K562 (cell line): Measurements from ENCODE around the gene TMEM131L. TPM values are rescaled to one million over a fixed set of nuclear protein-coding genes. Genes with fewer than 3 reads are reported as not detected.

Experiments used
- CCAR2 ChIP-seq: fragments of 200-400 bp; formaldehyde crosslinking; IDR thresholded peaks from 2 replicates; pipeline ENCODE4 v1.6.1; 2017; ENCODE audit warnings: mild to moderate bottlenecking, low read depth, low read length
- EP300 ChIP-seq: IDR thresholded peaks from 2 replicates; pipeline ENCODE4 v1.6.1; 2012; ENCODE audit warnings: low read length, improper control_type of control experiment
- ESRRA ChIP-seq: fragments of 450-650 bp; IDR thresholded peaks from 2 replicates; pipeline ENCODE4 v1.6.1; 2014; ENCODE audit warnings: low read depth, mild to moderate bottlenecking, moderate library complexity, borderline replicate concordance
- FOXM1 ChIP-seq, 2 experiments: fragments of 450-650 bp in 1 of 2; sonication (generic) in 1 of 2; formaldehyde crosslinking in 1 of 2; IDR thresholded peaks; 2 replicates each; pipeline versions ENCODE4 v1.6.1 to v1.9.0; 2017 to 2022; ENCODE audit warnings: low read depth in 2 of 2, mild to moderate bottlenecking in 2 of 2, missing genetic modification reagents in 1 of 2, moderate library complexity in 1 of 2
- LEF1 ChIP-seq: fragments of 450-650 bp; IDR thresholded peaks from 2 replicates; pipeline ENCODE4 v1.6.1; 2016; ENCODE audit warnings: mild to moderate bottlenecking
- PHF21A ChIP-seq: fragments of 450-650 bp; IDR thresholded peaks from 2 replicates; pipeline ENCODE4 v1.6.1; 2017; ENCODE audit warnings: low read depth, borderline replicate concordance
- RBM14 ChIP-seq: fragments of 200-400 bp; formaldehyde crosslinking; IDR thresholded peaks from 2 replicates; pipeline ENCODE4 v1.6.1; 2018; ENCODE audit warnings: low read depth, mild to moderate bottlenecking, low read length, moderate library complexity, borderline replicate concordance; ENCODE audit not compliant: insufficient read depth
- RHOXF2B ChIP-seq: fragments of 250-450 bp; sonication (Bioruptor Pico); conservative IDR thresholded peaks from 2 replicates; pipeline ENCODE4 v1.5.1; 2021
- TAF1 ChIP-seq: IDR thresholded peaks from 2 replicates; pipeline ENCODE4 v1.6.1; 2011; ENCODE audit warnings: mild to moderate bottlenecking, low read length, moderate library complexity; ENCODE audit not compliant: insufficient read depth, control insufficient read depth, severe bottlenecking; ENCODE audit errors: extremely low read depth
- XRCC4 ChIP-seq: IDR thresholded peaks from one replicate; pipeline ENCODE4 v1.6.1; 2011; ENCODE audit not compliant: insufficient read depth, insufficient read length; ENCODE audit errors: extremely low read depth
- ZNF12 ChIP-seq: sonication (generic); formaldehyde crosslinking; IDR thresholded peaks from 2 replicates; pipeline ENCODE4 v1.4.0; 2020; ENCODE audit warnings: mild to moderate bottlenecking, missing genetic modification reagents
- ZNF134 ChIP-seq: fragments of 250-450 bp; sonication (Bioruptor Pico); conservative IDR thresholded peaks from 2 replicates; pipeline ENCODE4 v1.4.0; 2020
- ZNF197 ChIP-seq: fragments of 200-800 bp; sonication (Bioruptor generic); IDR thresholded peaks from 2 replicates; pipeline ENCODE4 v1.6.1; 2016; ENCODE audit warnings: low read depth, missing genetic modification characterization, missing compliant biosample characterization
- ZNF436 ChIP-seq: fragments of 250-450, 450-650 bp; sonication (Bioruptor Pico); formaldehyde crosslinking; IDR thresholded peaks from 2 replicates; pipeline ENCODE4 v1.7.0; 2020; ENCODE audit warnings: mild to moderate bottlenecking
- ZNF584 ChIP-seq: fragments of 200-800 bp; sonication (Bioruptor generic); IDR thresholded peaks from 2 replicates; pipeline ENCODE4 v1.6.1; 2016; ENCODE audit warnings: low read depth, mild to moderate bottlenecking, missing genetic modification characterization, missing compliant biosample characterization
- ZNF586 ChIP-seq: fragments of 450-650 bp; formaldehyde crosslinking; conservative IDR thresholded peaks from 2 replicates; pipeline ENCODE4 v1.4.0; 2020; ENCODE audit warnings: mild to moderate bottlenecking, moderate library complexity
- ZNF696 ChIP-seq: fragments of 250-450 bp; sonication (Bioruptor Pico); conservative IDR thresholded peaks from 2 replicates; pipeline ENCODE4 v1.4.0; 2020; ENCODE audit warnings: mild to moderate bottlenecking, moderate library complexity
- ZNF76 ChIP-seq: fragments of 250-450 bp; sonication (Bioruptor Pico); IDR thresholded peaks from 2 replicates; pipeline ENCODE4 v1.4.0; 2020; ENCODE audit warnings: mild to moderate bottlenecking, moderate library complexity, borderline replicate concordance
- ZNF780A ChIP-seq: fragments of 250-450 bp; sonication (Bioruptor Pico); IDR thresholded peaks from 2 replicates; pipeline ENCODE4 v1.5.0; 2021; ENCODE audit warnings: mild to moderate bottlenecking
- polyA plus RNA-seq, 8 experiments: library from polyadenylated mRNA; depleted of rRNA in 4 of 8; stranded (reverse) in 5 of 8; unstranded in 3 of 8; fragments of >200 nt; fragmentation: Nextera tagmentation in 2 of 8; fragmentation: Illumina TruSeq in 1 of 8; extraction: Ambion mirVana in 2 of 8; extraction: Trizol in 1 of 8; gene quantifications; 2 replicates each; pipeline versions ENCODE4 v1.2.1 to v1.2.3, GENCODE V29; 2011 to 2014; ENCODE audit warnings: inconsistent platforms in 1 of 8, missing spikeins in 1 of 8
- total RNA-seq, 7 experiments: library from RNA; depleted of rRNA in 6 of 7; stranded (reverse); fragments of >200 nt in 6 of 7; fragmentation: Illumina TruSeq in 2 of 7; extraction: Trizol in 2 of 7; gene quantifications; 2 replicates each; pipeline versions ENCODE4 v1.2.1 to v1.2.3, GENCODE V29; 2011 to 2021; ENCODE audit warnings: low replicate concordance in 1 of 7
- TF ChIP-seq, protein P1 (sequence below): sonication (generic); formaldehyde crosslinking; IDR thresholded peaks from 2 replicates; pipeline ENCODE4 v1.8.1; 2022; ENCODE audit warnings: missing genetic modification reagents
- TF ChIP-seq, protein P2 (sequence below), 2 experiments: fragments of 450-650 bp in 1 of 2; sonication (generic) in 1 of 2; formaldehyde crosslinking in 1 of 2; IDR thresholded peaks in 1 of 2; conservative IDR thresholded peaks in 1 of 2; 2 replicates each; pipeline versions ENCODE4 v1.6.1 to v1.8.1; 2016 to 2023; ENCODE audit warnings: mild to moderate bottlenecking in 2 of 2, moderate library complexity in 2 of 2, inconsistent platforms in 1 of 2, missing genetic modification reagents in 1 of 2
- TF ChIP-seq, protein P3 (sequence below): sonication (generic); formaldehyde crosslinking; IDR thresholded peaks from 2 replicates; pipeline ENCODE4 v1.8.0; 2023; ENCODE audit warnings: mild to moderate bottlenecking, missing genetic modification reagents
- TF ChIP-seq, protein P4 (sequence below): fragments of 250-450 bp; sonication (Bioruptor Pico); IDR thresholded peaks from 2 replicates; pipeline ENCODE4 v1.5.1; 2021; ENCODE audit warnings: mild to moderate bottlenecking

Gene TMEM131L
- total and polyA plus RNA-seq, 9 of the 15 experiments (the other 6 are each of a cell fraction or from before 2014, with no cell fraction given): 1.2 to 20.8 (median 12.9) TPM

DNA sequence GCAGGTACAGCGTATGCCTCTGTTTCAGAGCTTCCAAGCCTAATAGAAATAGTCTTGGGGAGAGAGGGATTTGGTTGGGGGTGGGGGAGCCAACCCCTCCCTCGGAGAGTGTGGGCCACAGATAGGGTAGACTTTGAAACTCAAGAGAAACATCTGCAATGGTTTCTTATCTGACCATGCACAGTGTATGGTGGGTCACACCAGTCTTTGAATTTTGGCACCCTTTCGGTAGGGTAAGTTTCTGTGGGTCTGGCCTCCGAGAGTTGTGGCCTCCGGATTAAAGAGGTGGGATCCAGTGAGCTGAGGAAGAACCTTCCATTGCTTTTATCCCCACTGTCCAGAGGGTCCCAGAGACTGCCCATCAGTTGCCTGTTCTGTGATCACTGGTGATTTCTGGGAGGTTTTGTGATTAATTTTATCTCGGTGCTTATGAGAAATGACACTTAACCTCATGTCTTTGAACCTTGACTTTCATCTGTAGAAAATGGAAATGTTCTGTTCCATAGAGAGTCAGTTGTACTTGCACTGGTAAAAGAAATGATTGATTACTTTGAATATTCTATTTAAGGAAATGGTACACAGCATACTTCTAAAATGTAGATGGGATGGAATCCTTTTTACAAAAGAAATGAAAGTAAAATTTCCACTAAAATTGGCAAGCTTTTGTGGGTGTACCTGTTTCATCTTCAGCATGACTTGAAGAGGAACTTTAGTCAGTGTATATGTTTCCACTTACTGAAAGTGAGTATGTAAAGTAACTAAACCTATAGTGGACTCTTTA lies 62.7 kb downstream of the TMEM131L start (continued):
- TF ChIP-seq ZNF584 (CRISPR knock-in tag): no peak
- TF ChIP-seq RBM14: no peak
- TF ChIP-seq, protein P1, sequence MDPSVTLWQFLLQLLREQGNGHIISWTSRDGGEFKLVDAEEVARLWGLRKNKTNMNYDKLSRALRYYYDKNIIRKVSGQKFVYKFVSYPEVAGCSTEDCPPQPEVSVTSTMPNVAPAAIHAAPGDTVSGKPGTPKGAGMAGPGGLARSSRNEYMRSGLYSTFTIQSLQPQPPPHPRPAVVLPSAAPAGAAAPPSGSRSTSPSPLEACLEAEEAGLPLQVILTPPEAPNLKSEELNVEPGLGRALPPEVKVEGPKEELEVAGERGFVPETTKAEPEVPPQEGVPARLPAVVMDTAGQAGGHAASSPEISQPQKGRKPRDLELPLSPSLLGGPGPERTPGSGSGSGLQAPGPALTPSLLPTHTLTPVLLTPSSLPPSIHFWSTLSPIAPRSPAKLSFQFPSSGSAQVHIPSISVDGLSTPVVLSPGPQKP (CRISPR knock-in tag): no peak
- TF ChIP-seq, protein P2, sequence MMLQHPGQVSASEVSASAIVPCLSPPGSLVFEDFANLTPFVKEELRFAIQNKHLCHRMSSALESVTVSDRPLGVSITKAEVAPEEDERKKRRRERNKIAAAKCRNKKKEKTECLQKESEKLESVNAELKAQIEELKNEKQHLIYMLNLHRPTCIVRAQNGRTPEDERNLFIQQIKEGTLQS (IDR thresholded peaks at IDR 0.05): no peak
- TF ChIP-seq, protein P2 (CRISPR knock-in tag; conservative IDR thresholded peaks at IDR 0.05): no peak
- TF ChIP-seq ZNF134 (CRISPR knock-in tag): no peak
- peak; percentile 87 for TF ChIP-seq FOXM1 (IDR thresholded peaks at IDR 0.05; ENCODE audit: low read depth)
- no peak for TF ChIP-seq FOXM1 (CRISPR knock-in tag; IDR thresholded peaks at IDR 0.05; ENCODE audit: low read depth)
- TF ChIP-seq, protein P3, sequence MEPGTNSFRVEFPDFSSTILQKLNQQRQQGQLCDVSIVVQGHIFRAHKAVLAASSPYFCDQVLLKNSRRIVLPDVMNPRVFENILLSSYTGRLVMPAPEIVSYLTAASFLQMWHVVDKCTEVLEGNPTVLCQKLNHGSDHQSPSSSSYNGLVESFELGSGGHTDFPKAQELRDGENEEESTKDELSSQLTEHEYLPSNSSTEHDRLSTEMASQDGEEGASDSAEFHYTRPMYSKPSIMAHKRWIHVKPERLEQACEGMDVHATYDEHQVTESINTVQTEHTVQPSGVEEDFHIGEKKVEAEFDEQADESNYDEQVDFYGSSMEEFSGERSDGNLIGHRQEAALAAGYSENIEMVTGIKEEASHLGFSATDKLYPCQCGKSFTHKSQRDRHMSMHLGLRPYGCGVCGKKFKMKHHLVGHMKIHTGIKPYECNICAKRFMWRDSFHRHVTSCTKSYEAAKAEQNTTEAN (CRISPR knock-in tag): no peak
- TF ChIP-seq ZNF586 (CRISPR knock-in tag): no peak
- TF ChIP-seq ZNF696: no peak
- peak; percentile 73; the same call in 1 of the 2 replicates for TF ChIP-seq LEF1
- TF ChIP-seq ZNF76: no peak
- TF ChIP-seq ZNF436 (CRISPR knock-in tag): no peak
- no peak for TF ChIP-seq ZNF780A (CRISPR knock-in tag)
- no peak; the same call in 1 of the 2 replicates for TF ChIP-seq ESRRA
- no peak for TF ChIP-seq ZNF12 (CRISPR knock-in tag)
- TF ChIP-seq, protein P4, sequence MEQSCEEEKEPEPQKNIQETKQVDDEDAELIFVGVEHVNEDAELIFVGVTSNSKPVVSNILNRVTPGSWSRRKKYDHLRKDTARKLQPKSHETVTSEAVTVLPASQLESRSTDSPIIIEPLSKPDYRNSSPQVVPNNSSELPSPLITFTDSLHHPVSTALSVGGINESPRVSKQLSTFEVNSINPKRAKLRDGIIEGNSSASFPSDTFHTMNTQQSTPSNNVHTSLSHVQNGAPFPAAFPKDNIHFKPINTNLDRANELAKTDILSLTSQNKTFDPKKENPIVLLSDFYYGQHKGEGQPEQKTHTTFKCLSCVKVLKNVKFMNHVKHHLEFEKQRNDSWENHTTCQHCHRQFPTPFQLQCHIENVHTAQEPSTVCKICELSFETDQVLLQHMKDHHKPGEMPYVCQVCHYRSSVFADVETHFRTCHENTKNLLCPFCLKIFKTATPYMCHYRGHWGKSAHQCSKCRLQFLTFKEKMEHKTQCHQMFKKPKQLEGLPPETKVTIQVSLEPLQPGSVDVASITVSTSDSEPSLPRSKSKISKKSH (CRISPR knock-in tag): no peak
- no peak for TF ChIP-seq CCAR2
- 0 out of 2 replicates have a peak, but pooled peaks have one; percentile 52 for TF ChIP-seq ZNF197 (CRISPR knock-in tag)
- no peak for TF ChIP-seq RHOXF2B (CRISPR knock-in tag)
- no peak for TF ChIP-seq PHF21A
- TF ChIP-seq EP300: peak; percentile 81
- no peak for TF ChIP-seq TAF1
- TF ChIP-seq XRCC4: no peak
